Measurements from ENCODE around the gene B3GNT3.
"Not testable (repeated sequence)": the region's sequence is repeated elsewhere in the genome, so short reads cannot be mapped to it uniquely, and the experiment has no call there.

B3GNT3 gene

DNA sequence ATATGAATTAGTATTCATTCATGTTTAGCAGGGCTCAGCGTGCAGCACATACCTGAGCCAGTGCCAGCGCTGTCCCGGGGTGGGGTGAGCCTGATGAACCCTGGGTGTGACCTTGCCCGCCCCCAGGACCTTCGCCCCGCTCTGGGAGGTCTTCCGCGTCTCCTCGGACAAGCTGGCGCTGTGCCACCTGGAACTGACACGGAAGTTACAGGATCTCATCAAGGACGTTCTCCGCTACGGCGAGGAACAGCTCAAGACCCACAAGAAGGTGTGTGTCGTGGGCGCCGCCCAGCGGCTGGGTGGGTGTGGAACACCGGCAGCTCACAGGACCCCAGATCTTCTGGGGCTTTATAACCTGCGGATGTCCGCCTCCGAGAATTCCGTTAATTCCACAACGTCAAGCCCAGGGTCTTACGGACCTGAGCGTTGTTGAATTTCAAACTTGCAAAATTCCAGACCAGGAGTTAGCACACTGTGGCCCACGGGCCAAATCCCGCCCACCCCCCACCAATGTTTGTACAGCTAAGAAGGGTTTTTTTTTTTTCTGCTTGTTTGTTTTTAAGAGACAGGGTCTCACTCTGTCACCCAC lies 28.3 kb upstream of the B3GNT3 start:
- peak; percentile 88 for DNase-seq (ENCODE audit: low read depth, low spot score)

- no peak for DNase-seq (ENCODE audit: low read depth, low spot score)
These were observed 27.4 kb upstream of the B3GNT3 start for GRCh38 chr19:17767559-17767958.

DNA sequence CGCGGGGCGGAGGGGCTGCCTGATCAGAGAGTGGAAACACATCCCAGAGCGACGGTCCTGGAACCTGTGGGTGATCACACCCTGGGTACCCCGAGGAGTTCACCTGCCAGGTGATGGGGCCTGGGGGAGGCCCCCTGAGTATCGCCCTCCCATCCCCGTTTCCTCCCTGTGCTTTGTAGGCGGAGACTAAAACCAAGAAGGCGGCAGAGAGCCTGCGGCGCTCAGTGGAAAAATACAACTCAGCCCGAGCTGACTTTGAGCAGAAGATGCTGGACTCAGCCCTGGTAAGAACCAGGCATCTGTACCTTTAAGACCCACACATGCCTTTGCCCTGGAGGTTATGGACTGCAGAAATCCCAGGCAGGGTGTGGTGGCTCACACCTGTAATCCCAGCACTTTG lies 24.3 kb upstream of the B3GNT3 start:
- no peak for DNase-seq (ENCODE audit: low read depth, low spot score)

DNA sequence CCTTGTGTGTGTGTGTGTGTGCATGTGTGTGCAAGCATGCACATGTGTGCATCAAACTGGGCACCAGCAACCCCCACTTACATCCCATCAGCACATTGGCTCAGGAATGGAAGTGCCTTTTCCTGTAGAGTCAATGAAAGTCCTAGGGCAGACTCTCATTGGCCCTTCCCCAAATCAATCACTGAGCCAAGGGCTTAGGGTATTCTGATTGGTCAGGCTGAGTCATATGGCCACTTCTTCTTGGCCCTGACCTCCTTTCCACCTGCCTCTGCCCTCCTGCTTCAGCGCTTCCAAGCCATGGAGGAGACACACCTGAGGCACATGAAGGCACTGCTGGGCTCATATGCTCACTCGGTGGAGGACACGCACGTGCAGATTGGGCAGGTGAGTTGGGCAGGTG lies 22.8 kb upstream of the B3GNT3 start:
- DNase-seq (ENCODE audit: low read depth, low spot score): no peak

DNA sequence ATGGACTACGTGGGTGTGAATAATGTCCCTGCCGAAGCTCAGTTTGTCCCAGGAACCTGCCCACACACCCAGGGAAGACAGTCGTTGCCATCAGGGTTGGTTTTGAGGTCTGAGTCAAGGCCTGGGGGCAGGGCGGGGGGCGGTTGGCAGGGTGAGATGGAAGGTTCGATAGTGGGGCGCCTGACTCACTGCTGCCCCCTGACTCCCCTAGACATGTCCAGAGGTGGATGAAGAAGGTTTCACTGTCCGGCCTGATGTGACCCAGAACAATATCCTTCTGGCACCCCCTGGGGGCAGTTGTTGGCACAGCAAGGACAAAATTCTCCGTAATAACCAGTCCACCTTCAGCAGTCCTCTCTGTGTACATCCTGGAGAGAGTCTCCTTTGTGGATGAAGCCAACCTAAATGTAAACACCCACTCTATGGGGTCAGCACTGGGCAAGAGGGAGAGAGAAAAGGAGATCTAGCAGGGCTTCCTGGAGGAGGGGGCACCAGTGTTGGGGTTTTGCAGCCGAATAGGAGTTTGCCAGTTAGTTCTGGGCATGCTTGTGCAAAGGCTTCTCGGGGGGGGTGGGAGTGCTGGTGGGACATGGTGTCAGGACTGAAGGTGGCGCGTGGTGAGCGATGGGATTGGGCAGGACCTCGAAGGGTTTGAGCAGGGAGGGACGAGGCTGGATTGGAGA lies 19.6 kb upstream of the B3GNT3 start:
- no peak for DNase-seq (ENCODE audit: low read depth, low spot score)

DNA sequence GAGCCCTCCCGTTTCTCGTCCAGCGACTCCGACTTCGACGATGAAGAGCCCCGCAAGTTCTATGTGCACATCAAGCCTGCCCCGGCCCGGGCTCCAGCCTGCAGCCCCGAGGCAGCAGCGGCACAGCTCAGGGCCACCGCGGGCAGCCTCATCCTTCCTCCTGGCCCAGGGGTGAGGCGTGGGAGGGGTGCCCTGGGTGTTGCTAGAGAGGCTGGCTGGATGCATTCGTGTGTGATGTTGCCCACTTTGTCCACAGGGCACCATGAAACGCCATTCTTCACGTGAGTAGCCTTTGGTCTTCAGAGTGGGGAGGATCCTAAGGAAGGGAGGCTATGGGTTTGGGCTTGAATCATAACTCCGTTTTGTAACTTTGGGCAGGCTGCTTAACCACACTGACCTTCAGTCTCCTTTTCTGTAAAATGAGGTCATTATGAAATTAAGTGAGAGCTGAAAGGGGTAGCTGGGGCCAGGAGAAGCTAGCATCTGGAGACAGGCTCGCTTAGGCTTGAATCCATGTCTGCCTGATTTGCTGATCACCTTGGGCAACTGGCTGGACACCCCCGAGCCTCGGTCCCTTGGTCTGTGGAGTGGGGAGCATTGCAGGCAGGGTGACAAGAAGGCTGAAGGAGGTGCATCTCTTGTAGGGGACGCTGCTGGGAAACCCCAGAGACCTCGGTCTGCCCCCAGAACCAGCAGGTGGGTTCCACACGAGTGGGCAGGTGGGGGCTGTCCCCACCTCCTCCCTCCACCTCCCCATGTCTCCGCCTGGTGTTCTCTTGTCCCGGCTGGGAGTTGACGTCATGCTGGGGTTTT lies 18.7 kb upstream of the B3GNT3 start:
- no peak for DNase-seq (ENCODE audit: low read depth, low spot score)

- not testable (repeated sequence) for DNase-seq (ENCODE audit: low read depth, low spot score)
These were observed 17.1 kb upstream of the B3GNT3 start for GRCh38 chr19:17777840-17778239.

GRCh38 chr19:17778251-17778967 lies 16.5 kb upstream of the B3GNT3 start:
- DNase-seq (ENCODE audit: low read depth, low spot score): no peak

DNA sequence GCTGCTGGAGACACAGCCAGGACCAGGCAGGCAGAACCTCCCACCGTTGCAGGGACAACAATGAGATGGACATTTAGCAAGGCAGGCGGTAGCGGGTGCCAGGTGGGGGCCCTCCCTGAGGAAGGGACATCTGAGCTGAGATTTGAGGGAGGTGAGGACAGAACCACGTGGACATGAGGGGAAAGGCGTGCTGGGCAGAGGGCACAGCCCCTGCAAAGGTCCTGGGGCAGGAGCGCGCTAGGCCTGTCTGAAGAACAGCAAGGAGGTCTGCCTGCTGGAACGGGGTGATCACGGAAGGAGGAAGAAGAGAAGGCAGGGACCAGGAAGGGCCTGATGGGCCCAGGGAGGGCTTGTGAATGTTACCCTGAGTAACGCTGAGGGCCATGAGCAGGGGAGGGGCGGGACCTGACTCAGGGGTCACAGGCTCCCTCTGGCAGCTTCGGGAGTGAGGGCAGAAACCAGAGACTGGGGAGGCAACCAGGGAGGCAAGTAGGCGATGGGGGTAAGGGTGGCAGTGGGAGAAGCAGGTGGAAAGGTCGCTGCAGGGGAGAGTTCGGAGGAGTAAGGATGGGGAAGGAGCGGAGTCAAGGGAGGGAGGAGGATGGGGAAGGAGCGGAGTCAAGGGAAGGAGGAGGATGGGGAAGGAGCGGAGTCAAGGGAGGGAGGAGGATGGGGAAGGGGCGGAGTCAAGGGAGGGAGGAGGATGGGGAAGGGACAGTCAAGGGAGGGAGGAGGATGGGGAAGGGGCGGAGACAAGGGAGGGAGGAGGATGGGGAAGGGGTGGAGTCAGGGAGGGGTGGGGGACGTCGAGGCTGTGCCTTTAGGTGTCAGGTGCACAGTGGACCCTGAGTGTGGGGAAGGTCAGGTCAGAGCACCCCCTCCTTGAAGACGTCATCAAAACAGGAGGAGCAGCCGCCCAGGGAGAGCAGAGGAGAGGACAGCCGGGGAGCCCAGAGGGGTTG lies 15.7 kb upstream of the B3GNT3 start:
- DNase-seq (ENCODE audit: low read depth, low spot score): no peak

DNA sequence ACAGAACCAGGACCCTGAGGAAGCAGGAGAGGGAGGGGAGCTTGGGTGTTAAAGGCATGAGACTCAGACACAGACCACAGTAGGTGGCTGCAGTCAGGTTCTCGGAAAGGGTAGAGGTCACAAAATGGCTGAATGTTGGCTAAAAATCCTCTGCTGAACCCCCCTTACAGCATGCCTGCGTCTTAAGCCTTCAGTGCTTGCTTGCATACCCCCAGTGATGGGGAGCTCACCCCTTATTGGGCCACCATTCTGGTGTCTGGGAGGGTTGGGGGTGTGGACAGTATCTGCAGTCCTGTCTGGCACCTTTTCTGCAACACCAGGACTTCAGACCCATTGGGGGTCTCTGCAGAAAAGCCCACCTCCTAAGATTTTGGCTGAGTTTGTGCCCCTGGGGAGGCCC lies 14.2 kb upstream of the B3GNT3 start:
- DNase-seq (ENCODE audit: low read depth, low spot score): no peak

- DNase-seq (ENCODE audit: low read depth, low spot score): not testable (repeated sequence)
These were observed 11.2 kb upstream of the B3GNT3 start for GRCh38 chr19:17783721-17784120.

DNA sequence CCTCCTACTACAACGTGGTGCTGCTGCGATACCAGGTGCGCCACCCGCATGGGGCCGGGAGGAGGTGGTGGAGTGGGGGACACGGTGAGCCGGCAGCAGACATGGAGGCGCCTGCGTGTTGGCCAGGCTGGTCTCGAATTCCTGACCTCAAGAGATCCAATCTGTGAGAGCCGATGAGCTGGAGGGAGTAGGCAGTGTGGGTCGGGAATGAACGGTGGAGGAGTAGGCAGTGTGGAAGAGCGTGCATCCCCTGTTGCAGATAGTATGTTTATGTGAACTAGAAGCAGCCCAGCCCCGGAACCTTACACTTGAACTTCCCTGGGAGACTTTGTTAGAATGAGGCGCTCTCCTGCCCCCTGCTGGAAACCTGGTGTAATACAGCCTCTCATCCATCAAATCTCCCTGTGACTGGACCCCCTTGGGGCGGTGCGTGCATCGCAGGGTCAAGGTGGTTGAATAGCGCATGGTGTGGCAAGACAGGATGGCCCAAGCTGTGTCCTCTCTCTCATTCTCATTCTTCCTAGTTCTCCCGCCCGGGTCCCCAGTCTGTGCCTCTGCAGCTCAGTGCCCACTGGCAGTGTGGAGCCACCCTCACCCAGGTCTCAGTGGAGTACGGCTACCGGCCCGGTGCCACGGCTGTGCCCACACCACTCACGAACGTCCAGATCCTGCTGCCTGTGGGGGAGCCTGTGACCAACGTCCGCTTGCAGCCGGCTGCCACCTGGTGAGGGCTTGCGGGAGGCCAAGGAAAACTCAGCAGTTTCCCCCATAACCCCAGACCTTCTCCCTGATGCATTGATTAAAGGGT lies 10.5 kb upstream of the B3GNT3 start:
- peak; percentile 66 for DNase-seq (ENCODE audit: low read depth, low spot score)

DNA sequence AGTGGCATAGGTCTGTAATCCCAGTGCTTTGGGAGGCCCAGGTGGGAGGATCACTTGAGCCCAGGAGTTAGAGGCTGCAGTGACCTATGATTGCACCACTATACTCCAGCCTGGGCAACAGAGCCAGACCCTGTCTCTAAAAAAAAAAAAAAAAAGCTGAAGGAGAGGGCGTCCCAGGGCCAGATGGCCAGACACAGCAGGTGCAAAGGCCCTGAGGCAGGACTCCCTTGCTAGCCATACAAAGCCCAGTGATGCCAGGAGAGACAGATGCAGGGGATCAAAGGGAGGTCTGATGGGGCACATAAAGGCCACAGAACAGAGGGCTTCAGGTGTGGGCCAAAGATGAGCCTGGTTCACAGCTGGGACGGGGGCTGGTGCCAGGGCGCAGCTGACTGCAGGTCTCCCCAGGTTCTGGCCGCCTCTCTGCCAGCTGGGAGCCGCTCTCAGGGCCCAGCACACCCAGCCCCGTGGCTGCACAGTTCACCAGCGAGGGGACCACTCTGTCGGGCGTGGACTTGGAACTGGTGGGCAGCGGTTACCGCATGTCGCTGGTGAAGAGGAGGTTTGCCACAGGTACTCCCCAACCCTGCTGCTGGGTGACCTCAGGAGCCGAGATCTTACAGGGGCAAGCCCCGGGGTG lies 7.5 kb upstream of the B3GNT3 start:
- no peak for DNase-seq (ENCODE audit: low read depth, low spot score)

DNA sequence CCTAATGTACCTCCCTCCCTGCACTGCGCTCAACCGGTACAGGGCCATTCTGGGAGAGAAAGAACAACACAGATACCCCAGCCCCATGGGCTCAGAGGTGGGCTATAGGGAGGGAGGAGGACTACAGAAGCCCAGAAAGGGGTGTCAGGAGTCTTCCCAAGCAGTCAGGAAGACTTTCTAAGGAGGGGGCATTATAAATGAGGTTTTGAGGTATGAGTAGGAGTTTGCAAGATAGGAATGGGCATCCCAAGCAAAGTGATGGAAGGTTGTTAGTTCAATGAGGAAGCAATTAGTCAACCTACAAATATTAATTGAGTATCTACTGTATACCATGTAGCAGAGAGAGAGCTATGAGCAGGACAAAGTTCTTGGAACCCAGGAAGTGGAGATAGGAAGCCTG lies 6.3 kb upstream of the B3GNT3 start:
- no peak for DNase-seq (ENCODE audit: low read depth, low spot score)

DNA sequence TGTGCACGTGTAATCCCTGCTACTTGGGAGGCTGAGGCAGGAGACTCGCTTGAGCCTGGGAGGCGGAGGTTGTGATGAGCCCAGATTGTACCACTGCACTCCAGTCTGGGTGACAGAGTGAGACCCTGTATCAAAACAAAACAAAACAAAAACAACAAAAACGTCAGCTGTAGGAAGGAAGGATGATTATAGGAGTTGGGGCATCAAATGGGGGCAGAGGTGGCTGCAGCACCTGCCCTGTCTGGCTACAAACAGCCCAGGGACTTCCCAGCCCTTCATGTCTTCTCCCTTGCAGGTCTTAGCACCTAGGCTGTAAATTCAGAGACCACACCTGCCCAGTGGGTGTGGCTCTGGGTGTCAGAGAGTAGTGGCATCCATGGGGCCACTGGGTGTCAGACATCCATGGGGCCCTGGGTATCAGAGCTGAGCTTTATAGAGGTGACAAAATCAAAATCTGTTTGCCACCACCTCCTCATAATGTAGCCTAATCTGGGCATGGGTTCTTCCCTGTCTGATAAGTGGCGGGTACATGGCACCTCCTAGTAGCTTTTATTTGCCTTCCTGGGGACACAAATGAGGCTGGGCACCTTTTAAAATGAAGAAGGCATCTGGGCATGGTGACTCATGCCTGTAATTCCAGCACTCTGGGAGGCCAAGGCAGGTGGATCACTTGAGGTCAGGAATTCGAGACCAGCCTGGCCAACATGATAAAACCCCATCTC lies 4.7 kb upstream of the B3GNT3 start:
- DNase-seq (ENCODE audit: low read depth, low spot score): no peak

GRCh38 chr19:17794412-17794730 lies 567 bp upstream of the B3GNT3 start:
- DNase-seq (ENCODE audit: low read depth, low spot score): no peak

GRCh38 chr19:17795495-17795856 lies 538 bp downstream of the B3GNT3 start:
- no peak for DNase-seq (ENCODE audit: low read depth, low spot score)

GRCh38 chr19:17796013-17796837 lies 1.3 kb downstream of the B3GNT3 start:
- no peak for DNase-seq (ENCODE audit: low read depth, low spot score)
